ENCODE data around the gene HAUS5.
A peak's percentile ranks its signal among the peaks of the same experiment; 100 is the strongest.

HAUS5 gene

DNA sequence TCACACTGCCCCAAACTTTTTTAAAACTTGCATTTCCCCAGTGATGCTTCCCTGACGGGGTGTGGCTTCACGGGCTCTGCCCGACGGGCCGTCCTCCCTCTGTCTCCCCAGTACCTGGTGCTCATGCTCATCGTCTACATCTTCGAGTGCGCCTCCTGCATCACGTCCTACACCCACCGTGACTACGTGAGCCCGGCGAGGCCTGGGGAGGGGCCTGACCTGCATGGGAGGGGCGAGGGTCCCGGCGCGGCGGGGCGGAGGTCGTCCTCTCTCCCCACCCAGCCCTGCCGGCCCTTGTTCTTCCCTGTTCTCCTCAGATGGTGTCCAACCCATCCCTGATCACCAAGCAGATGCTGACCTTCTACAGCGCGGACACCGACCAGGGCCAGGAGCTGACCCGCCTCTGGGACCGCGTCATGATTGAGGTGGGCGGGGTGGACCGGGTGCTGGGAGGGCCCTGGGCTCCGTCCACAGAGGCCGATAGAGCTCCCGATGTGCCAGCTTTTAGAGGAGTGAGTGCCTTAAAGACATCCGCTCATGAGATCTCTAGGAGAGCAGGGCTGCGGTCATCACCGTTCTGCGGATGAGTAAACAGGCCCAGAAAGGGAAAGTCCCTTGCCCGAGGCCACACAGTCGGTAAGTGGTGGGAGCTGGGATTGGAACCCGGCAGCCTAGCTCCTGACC, 60.7 kb downstream of the HAUS5 start:
- DNase-seq (ENCODE audit: low spot score), result peak; percentile 78

Measured in activated CD4-positive, alpha-beta T cell treated with anti-CD3 and anti-CD28 coated beads, Interleukin-2, Interleukin-4, amounts not matched to agents 100 ng/mL and 50 ng/mL, durations not matched to agents 16 hours and 8 hours (primary cell).